Vagina (tissue), 2 donors: Measurements from ENCODE around the gene WDR19. TPM values are rescaled to one million over a fixed set of nuclear protein-coding genes. Genes with fewer than 3 reads are reported as not detected.
"Not testable (repeated sequence)": the region's sequence is repeated elsewhere in the genome, so short reads cannot be mapped to it uniquely, and the experiment has no call there.

ENCODE experiments used
- DNase-seq, 2 donors: peaks; one replicate each; pipeline ENCODE4 v3.0.0-alpha.2; 2017; ENCODE audit errors: extremely low spot score in 2 of 2
- H3K27ac ChIP-seq: fragments of 200-600 bp; sonication (generic); one replicate; pipeline ENCODE4 v1.5.1; 2019
- H3K27me3 ChIP-seq: fragments of 200-600 bp; sonication (generic); one replicate; pipeline ENCODE4 v1.5.1; 2019
- H3K36me3 ChIP-seq, 2 donors: fragments of 200-600 bp; sonication (generic); one replicate each; pipeline ENCODE4 v1.5.1; 2017 to 2019
- H3K4me1 ChIP-seq: fragments of 200-600 bp; sonication (generic); one replicate; pipeline ENCODE4 v1.5.1; 2019
- H3K4me3 ChIP-seq, 2 donors: fragments of 200-600 bp; sonication (generic); 1 replicate in 1 of 2; 2 replicates in 1 of 2; pipeline ENCODE4 v1.5.1; 2016 to 2019
- H3K9me3 ChIP-seq: fragments of 200-600 bp; sonication (generic); one replicate; pipeline ENCODE4 v1.5.1; 2019
- POLR2A ChIP-seq, 2 donors: fragments of 450-650 bp; IDR thresholded peaks; one replicate each; pipeline ENCODE4 v1.6.1; 2017; ENCODE audit warnings: antibody characterized with exemption in 2 of 2, mild to moderate bottlenecking in 2 of 2, moderate library complexity in 2 of 2
- POLR2AphosphoS5 ChIP-seq, 2 donors: sonication (generic); formaldehyde crosslinking; IDR thresholded peaks; one replicate each; pipeline ENCODE4 v1.9.0; 2017; ENCODE audit warnings: antibody characterized with exemption in 2 of 2, mild to moderate bottlenecking in 2 of 2, low read depth in 1 of 2; ENCODE audit not compliant: insufficient read depth in 1 of 2
- intact Hi-C: fragments of 100-400 bp; cut with DNase I; formaldehyde crosslinking; loops from one replicate; pipeline ENCODE4 v1.15.1; 2023
- total RNA-seq: library from RNA; depleted of rRNA; stranded (reverse); fragments of >200 nt; gene quantifications from one replicate; pipeline ENCODE4 v1.2.3, GENCODE V29; 2016
- TF ChIP-seq, protein P1 (sequence below), 3 experiments: fragments of 450-650 bp in 2 of 3; fragments of 200-600 bp in 1 of 3; sonication (generic) in 1 of 3; IDR thresholded peaks; one replicate each; pipeline ENCODE4 v1.5.1; 2017 to 2019; ENCODE audit warnings: antibody characterized with exemption in 3 of 3, mild to moderate bottlenecking in 2 of 3, moderate library complexity in 2 of 3

WDR19 gene
- total RNA-seq, 1 donor from 2014 or later = 47.1 TPM

GRCh38 chr4:39255871-39256270 is 73.5 kb downstream of the WDR19 start:
- Histone ChIP-seq H3K4me3 (no peak overlapping the region), H3K9me3 (no peaks in the 10 kb centered on the region), H3K4me1 (no peaks in the 10 kb centered on the region), H3K27ac (no peak overlapping the region), H3K27me3 (no peaks in the 10 kb centered on the region), H3K36me3 (peaks cover 0 to 18% of the 10 kb centered on the region in 2 donors)
- intact Hi-C loops = no loop called here
- DNase-seq = no peak
- TF ChIP-seq POLR2AphosphoS5 (IDR thresholded peaks at IDR 0.05; ENCODE audit: insufficient read depth in 1 of 2, low read depth in 1 of 2) = no peak
- TF ChIP-seq POLR2A (IDR thresholded peaks at IDR 0.05) = no peak
- TF ChIP-seq, protein P1, sequence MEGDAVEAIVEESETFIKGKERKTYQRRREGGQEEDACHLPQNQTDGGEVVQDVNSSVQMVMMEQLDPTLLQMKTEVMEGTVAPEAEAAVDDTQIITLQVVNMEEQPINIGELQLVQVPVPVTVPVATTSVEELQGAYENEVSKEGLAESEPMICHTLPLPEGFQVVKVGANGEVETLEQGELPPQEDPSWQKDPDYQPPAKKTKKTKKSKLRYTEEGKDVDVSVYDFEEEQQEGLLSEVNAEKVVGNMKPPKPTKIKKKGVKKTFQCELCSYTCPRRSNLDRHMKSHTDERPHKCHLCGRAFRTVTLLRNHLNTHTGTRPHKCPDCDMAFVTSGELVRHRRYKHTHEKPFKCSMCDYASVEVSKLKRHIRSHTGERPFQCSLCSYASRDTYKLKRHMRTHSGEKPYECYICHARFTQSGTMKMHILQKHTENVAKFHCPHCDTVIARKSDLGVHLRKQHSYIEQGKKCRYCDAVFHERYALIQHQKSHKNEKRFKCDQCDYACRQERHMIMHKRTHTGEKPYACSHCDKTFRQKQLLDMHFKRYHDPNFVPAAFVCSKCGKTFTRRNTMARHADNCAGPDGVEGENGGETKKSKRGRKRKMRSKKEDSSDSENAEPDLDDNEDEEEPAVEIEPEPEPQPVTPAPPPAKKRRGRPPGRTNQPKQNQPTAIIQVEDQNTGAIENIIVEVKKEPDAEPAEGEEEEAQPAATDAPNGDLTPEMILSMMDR (IDR thresholded peaks at IDR 0.05) = no peak

- Histone ChIP-seq H3K36me3 (peaks cover 0 to 18% of the 10 kb centered on the region in 2 donors), H3K4me3 (no peak overlapping the region), H3K9me3 (no peaks in the 10 kb centered on the region), H3K27me3 (no peaks in the 10 kb centered on the region), H3K4me1 (no peaks in the 10 kb centered on the region), H3K27ac (no peak overlapping the region)
- intact Hi-C loops = no loop called here
- no peak for DNase-seq
- no peak for TF ChIP-seq POLR2A (IDR thresholded peaks at IDR 0.05)
- no peak for TF ChIP-seq POLR2AphosphoS5 (IDR thresholded peaks at IDR 0.05; ENCODE audit: insufficient read depth in 1 of 2, low read depth in 1 of 2)
- TF ChIP-seq, protein P1 (IDR thresholded peaks at IDR 0.05) = no peak
Observed at GRCh38 chr4:39256436-39256835, 74.1 kb downstream of the WDR19 start.

DNA sequence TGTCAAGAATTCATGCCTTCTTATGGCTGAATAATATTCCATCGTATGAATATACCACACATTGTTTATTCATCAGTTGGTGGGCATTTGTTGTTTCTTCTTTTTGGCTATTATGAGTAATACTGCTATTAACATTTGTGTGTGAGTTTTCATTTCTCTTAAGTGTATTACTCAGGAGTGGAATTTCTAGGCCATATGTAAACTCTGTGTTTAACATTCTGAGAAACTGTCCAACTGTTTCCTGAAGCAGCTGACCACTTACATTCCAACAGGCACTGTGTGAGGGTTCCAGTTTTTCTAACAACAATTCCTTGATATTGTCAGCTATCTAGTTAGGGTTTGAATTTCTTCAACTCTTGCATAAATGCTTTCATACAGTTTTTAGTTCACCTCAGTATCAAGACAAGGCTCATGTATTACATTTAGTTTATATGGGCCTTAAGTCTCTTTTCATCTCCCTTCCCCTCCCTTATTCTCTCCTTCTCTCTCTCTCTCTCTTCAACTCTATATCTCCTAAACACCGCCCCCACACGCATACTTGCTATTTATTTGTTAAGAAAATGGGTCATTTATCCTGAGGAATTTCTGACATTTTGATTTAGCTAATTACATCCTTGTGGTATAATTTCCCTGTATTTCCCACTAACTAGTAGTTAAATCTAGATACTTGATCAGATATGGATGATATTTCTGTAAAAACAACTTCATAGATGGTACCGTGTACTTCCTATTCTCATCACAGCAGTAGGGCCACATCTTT is 77.4 kb downstream of the WDR19 start:
- no peak overlapping the region for H3K4me3 ChIP-seq
- H3K36me3 ChIP-seq = peaks cover 0 to 18% of the 10 kb centered on the region in 2 donors
- DNase-seq = no peak
- intact Hi-C loops = no loop called here
- no peaks in the 10 kb centered on the region for H3K27me3 ChIP-seq
- no peak overlapping the region for H3K27ac ChIP-seq
- TF ChIP-seq POLR2AphosphoS5 (IDR thresholded peaks at IDR 0.05; ENCODE audit: insufficient read depth in 1 of 2, low read depth in 1 of 2) = no peak
- TF ChIP-seq, protein P1 (IDR thresholded peaks at IDR 0.05) = no peak
- TF ChIP-seq POLR2A (IDR thresholded peaks at IDR 0.05) = no peak
- no peaks in the 10 kb centered on the region for H3K4me1 ChIP-seq
- no peaks in the 10 kb centered on the region for H3K9me3 ChIP-seq

DNA sequence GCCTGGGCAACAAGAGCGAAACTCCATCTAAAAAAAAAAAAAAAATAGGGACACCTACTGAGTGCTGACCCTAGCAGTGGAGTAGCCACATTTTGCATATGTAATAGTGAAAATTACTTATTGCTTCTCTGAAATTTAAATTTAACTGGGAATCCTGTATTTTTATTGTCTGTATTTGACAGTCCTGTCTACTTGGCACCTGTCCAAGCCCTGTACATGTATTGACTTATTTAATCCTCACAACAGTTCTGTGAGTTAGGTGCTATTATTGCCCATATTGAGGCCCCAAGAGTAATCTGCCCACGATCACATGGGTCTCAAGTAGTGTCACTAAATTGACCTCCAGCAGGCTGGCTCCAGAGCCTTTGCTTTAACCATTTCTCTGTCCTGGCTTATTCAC is 81.6 kb downstream of the WDR19 start:
- Histone ChIP-seq H3K4me1 (no peaks in the 10 kb centered on the region), H3K4me3 (no peak overlapping the region), H3K27me3 (no peaks in the 10 kb centered on the region), H3K36me3 (peaks cover 0 to 9% of the 10 kb centered on the region in 2 donors), H3K9me3 (no peaks in the 10 kb centered on the region), H3K27ac (no peak overlapping the region)
- TF ChIP-seq, protein P1 (IDR thresholded peaks at IDR 0.05) = no peak
- TF ChIP-seq POLR2AphosphoS5 (IDR thresholded peaks at IDR 0.05; ENCODE audit: insufficient read depth in 1 of 2, low read depth in 1 of 2) (no peak), POLR2A (IDR thresholded peaks at IDR 0.05) (no peak)
- DNase-seq = no peak
- intact Hi-C loops = no loop called here

GRCh38 chr4:39274503-39274902 is 92.2 kb downstream of the WDR19 start:
- Histone ChIP-seq H3K4me3 (no peak overlapping the region), H3K27ac (no peak overlapping the region), H3K27me3 (no peaks in the 10 kb centered on the region), H3K4me1 (no peaks in the 10 kb centered on the region), H3K9me3 (no peaks in the 10 kb centered on the region), H3K36me3 (peaks cover 0 to 59% of the 10 kb centered on the region in 2 donors)
- no peak for DNase-seq
- intact Hi-C loops = no loop called here
- TF ChIP-seq POLR2A (IDR thresholded peaks at IDR 0.05) = no peak
- TF ChIP-seq, protein P1 (IDR thresholded peaks at IDR 0.05) = no peak
- no peak for TF ChIP-seq POLR2AphosphoS5 (IDR thresholded peaks at IDR 0.05; ENCODE audit: insufficient read depth in 1 of 2, low read depth in 1 of 2)

DNA sequence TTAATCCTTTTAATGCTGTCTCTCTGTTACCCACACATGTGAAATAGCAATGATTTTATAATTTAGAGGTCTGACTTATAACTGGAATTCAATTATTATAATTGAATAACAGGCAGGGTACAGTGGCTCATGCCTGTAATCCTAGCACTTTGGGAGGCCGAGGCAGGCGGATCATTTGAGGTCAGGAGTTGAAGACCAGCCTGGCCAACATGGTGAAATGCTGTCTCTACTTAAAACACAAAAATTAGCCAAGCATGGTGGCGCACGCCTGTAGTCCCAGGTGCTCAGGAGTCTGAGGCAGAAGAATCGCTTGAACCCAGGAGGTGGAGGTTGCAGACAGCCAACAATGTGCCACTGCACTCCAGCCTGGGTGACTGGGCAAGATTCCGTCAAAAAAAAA is 95.3 kb downstream of the WDR19 start:
- H3K27ac ChIP-seq, H3K4me1 ChIP-seq, DNase-seq, intact Hi-C loops, H3K9me3 ChIP-seq, H3K4me3 ChIP-seq, H3K27me3 ChIP-seq: not testable (repeated sequence)
- H3K36me3 ChIP-seq = peaks cover 0 to 46% of the 10 kb centered on the region in 2 donors
